C4-2B (cell line): ENCODE results near the gene OPA3.

ENCODE experiments used
- ZFX ChIP-seq: fragments of 450-650 bp; IDR thresholded peaks from 2 replicates; pipeline ENCODE4 v1.6.1; 2017
- TF ChIP-seq, protein P1 (sequence below): fragments of 450-650 bp; conservative IDR thresholded peaks from 2 replicates; pipeline ENCODE4 v1.5.1; 2017; ENCODE audit warnings: mild to moderate bottlenecking

GRCh38 chr19:45539459-45539858 lies 45.1 kb downstream of the OPA3 start:
- TF ChIP-seq, protein P1, sequence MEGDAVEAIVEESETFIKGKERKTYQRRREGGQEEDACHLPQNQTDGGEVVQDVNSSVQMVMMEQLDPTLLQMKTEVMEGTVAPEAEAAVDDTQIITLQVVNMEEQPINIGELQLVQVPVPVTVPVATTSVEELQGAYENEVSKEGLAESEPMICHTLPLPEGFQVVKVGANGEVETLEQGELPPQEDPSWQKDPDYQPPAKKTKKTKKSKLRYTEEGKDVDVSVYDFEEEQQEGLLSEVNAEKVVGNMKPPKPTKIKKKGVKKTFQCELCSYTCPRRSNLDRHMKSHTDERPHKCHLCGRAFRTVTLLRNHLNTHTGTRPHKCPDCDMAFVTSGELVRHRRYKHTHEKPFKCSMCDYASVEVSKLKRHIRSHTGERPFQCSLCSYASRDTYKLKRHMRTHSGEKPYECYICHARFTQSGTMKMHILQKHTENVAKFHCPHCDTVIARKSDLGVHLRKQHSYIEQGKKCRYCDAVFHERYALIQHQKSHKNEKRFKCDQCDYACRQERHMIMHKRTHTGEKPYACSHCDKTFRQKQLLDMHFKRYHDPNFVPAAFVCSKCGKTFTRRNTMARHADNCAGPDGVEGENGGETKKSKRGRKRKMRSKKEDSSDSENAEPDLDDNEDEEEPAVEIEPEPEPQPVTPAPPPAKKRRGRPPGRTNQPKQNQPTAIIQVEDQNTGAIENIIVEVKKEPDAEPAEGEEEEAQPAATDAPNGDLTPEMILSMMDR: no peak
- no peak for TF ChIP-seq ZFX
